Neuronal stem cell (in vitro differentiated cells): Measurements from ENCODE around the gene CAPN11.
A peak's percentile ranks its signal among the peaks of the same experiment; 100 is the strongest.

Source experiments
- DNase-seq: peaks from one replicate; pipeline ENCODE4 v3.0.0-alpha.2; 2013; ENCODE audit warnings: low spot score
- H2AFZ ChIP-seq: one replicate; pipeline ENCODE4 v1.6.1; 2013; ENCODE audit warnings: mild to moderate bottlenecking, low read length, inconsistent platforms
- H2AK5ac ChIP-seq: 2 replicates; pipeline ENCODE4 v1.6.1; 2013; ENCODE audit warnings: low read depth, mild to moderate bottlenecking, inconsistent platforms, low read length, moderate library complexity, mixed read lengths
- H2BK120ac ChIP-seq: 2 replicates; pipeline ENCODE4 v1.6.1; 2013; ENCODE audit warnings: low read depth, mild to moderate bottlenecking, inconsistent platforms, low read length, moderate library complexity, mixed read lengths
- H2BK12ac ChIP-seq: one replicate; pipeline ENCODE4 v1.6.1; 2013; ENCODE audit warnings: low read length, inconsistent platforms
- H2BK15ac ChIP-seq: 2 replicates; pipeline ENCODE4 v1.6.1; 2013; ENCODE audit warnings: mild to moderate bottlenecking, low read length, inconsistent platforms, mixed read lengths
- H2BK5ac ChIP-seq: one replicate; pipeline ENCODE4 v1.6.1; 2013; ENCODE audit warnings: inconsistent platforms, mild to moderate bottlenecking, low read length, moderate library complexity
- H3K14ac ChIP-seq: one replicate; pipeline ENCODE4 v1.6.1; 2013; ENCODE audit warnings: low read length, inconsistent platforms
- H3K18ac ChIP-seq: 2 replicates; pipeline ENCODE4 v1.6.1; 2013; ENCODE audit warnings: low read length, inconsistent platforms
- H3K23ac ChIP-seq: 2 replicates; pipeline ENCODE4 v1.6.1; 2013; ENCODE audit warnings: low read depth, mild to moderate bottlenecking, mixed read lengths, low read length, inconsistent platforms; ENCODE audit not compliant: poor library complexity
- H3K27ac ChIP-seq: replicated peaks from 3 replicates; pipeline ENCODE4 v1.5.1; 2013; ENCODE audit warnings: low read length, inconsistent platforms
- H3K27me3 ChIP-seq, 3 experiments: 2 replicates each; pipeline ENCODE4 v1.6.1; 2013; ENCODE audit warnings: low read length in 3 of 3, mild to moderate bottlenecking in 2 of 3, inconsistent platforms in 1 of 3, low read depth in 1 of 3, mixed read lengths in 1 of 3, moderate library complexity in 1 of 3; ENCODE audit not compliant: control insufficient read depth in 3 of 3, insufficient read depth in 3 of 3
- H3K36me3 ChIP-seq, 2 donors: replicated peaks in 1 of 2; 2 replicates each; pipeline ENCODE4 v1.6.1; 2013; ENCODE audit warnings: low read length in 2 of 2; ENCODE audit not compliant: control insufficient read depth in 2 of 2, insufficient read depth in 2 of 2
- H3K4ac ChIP-seq: 2 replicates; pipeline ENCODE4 v1.6.1; 2013; ENCODE audit warnings: inconsistent platforms, mild to moderate bottlenecking, low read length, moderate library complexity
- H3K4me1 ChIP-seq, 2 donors: 1 replicate in 1 of 2; 2 replicates in 1 of 2; pipeline ENCODE4 v1.6.1; 2013; ENCODE audit warnings: low read length in 2 of 2, low read depth in 1 of 2; ENCODE audit not compliant: control insufficient read depth in 2 of 2, insufficient read depth in 1 of 2
- H3K4me2 ChIP-seq: one replicate; pipeline ENCODE4 v1.6.1; 2013; ENCODE audit warnings: mild to moderate bottlenecking, low read length, inconsistent platforms; ENCODE audit not compliant: insufficient read depth, poor library complexity, severe bottlenecking
- H3K4me3 ChIP-seq, 2 donors: 2 replicates each; pipeline ENCODE4 v1.5.1; 2013; ENCODE audit warnings: low read length in 2 of 2, mild to moderate bottlenecking in 2 of 2, inconsistent platforms in 1 of 2, moderate library complexity in 1 of 2
- H3K79me1 ChIP-seq: one replicate; pipeline ENCODE4 v1.6.1; 2013; ENCODE audit warnings: low read depth, mild to moderate bottlenecking, inconsistent platforms, low read length, moderate library complexity
- H3K9ac ChIP-seq: one replicate; pipeline ENCODE4 v1.6.1; 2013; ENCODE audit warnings: mild to moderate bottlenecking, low read depth, low read length, inconsistent platforms; ENCODE audit not compliant: poor library complexity
- H3K9me3 ChIP-seq, 2 donors: replicated peaks in 1 of 2; 2 replicates each; pipeline versions ENCODE3 to v1.6.1; 2013; ENCODE audit warnings: low read length in 2 of 2, mild to moderate bottlenecking in 2 of 2, inconsistent platforms in 1 of 2, low read depth in 1 of 2, mixed read lengths in 1 of 2, moderate library complexity in 1 of 2; ENCODE audit not compliant: control insufficient read depth in 2 of 2, insufficient read depth in 1 of 2
- H4K8ac ChIP-seq: one replicate; pipeline ENCODE4 v1.6.1; 2013; ENCODE audit warnings: low read depth, mild to moderate bottlenecking, inconsistent platforms, low read length, moderate library complexity
- H4K91ac ChIP-seq: one replicate; pipeline ENCODE4 v1.6.1; 2013; ENCODE audit warnings: low read length, low read depth, mild to moderate bottlenecking, inconsistent platforms; ENCODE audit not compliant: poor library complexity
- WGBS, 2 donors: extraction: QIAGEN DNeasy Blood & Tissue Kit; methylation state at CpG; one replicate each; pipeline ENCODE4 v1.1.7; 2013; ENCODE audit warnings: missing lambda C conversion rate in 2 of 2, mixed read lengths in 1 of 2; ENCODE audit not compliant: insufficient read length in 2 of 2, insufficient replicate concordance in 1 of 2; ENCODE audit errors: extremely low coverage in 2 of 2; 5-methylcytosine and 5-hydroxymethylcytosine counted together

Gene CAPN11

DNA sequence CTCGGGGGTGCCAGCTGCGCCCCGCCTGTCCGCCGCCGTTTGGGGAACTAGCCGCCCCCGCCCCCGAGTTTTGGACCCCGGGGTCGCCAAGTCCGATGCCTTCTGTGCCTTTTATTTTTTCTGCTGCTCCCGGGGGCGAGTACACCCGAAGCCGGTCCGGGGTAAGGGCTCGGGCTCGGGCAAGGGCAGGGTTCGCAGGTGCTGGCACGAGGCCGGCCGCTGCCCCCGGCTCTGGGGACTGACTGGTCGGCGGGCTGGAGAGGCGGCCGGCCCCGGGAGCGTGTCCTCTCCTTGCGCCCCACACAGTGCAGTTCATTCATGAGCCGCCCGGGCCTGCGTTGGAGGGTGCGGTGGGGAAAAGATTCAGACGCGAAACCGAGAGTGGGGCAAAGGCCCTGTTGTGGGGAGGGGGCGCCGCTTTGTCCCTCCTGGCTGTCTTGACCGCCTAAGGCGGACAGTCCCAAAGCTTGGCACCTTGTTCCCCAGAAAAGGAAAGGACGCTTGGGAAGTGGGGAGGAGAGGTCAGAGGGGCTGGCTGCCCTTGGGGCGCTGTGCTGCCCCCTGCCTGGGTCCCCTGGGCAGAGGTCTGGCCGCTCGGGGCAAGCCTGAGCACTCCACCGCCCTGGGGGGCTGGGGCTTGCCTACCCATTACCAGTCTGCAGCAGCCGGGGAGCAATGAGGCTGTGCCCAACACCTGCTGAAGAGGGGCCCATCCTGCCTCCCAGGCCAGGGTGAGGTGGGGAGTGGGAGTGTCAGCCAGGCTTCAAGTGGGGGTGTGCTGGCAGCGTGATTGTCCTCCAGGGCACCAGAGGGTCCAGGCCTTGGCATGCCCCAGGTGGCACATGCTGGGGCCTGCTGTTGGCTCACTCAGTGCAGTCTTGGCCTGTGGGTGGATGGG lies 30.4 kb upstream of the CAPN11 start:
- Histone ChIP-seq H2BK12ac (peak overlapping the region; percentile 87), H3K14ac (no peak overlapping the region), H3K27ac (no peak overlapping the region), H3K27me3 (no peaks in the 10 kb centered on the region), H4K8ac (no peak overlapping the region), H3K79me1 (peaks cover 5% of the 10 kb centered on the region), H2BK120ac (peak overlapping the region; percentile 56), H3K18ac (peak overlapping the region; percentile 95), H3K4me2 (peak overlapping the region; percentile 89), H3K4me3 (peak overlapping the region; percentile 81 to 93), H3K4ac (peak overlapping the region; percentile 58), H3K9me3 (no peaks in the 10 kb centered on the region), H3K4me1 (peaks cover 20 to 23% of the 10 kb centered on the region in 2 donors), H3K9ac (peak overlapping the region; percentile 67), H4K91ac (no peak overlapping the region), H2BK15ac (peak overlapping the region; percentile 83), H2BK5ac (peak overlapping the region; percentile 79), H3K36me3 (peaks cover 0 to 23% of the 10 kb centered on the region in 2 donors), H3K23ac (peak overlapping the region; percentile 90), H2AK5ac (peak overlapping the region; percentile 98), H2AFZ (peak overlapping the region; percentile 96)
- no peak for DNase-seq
- no CpG with 5 or more reads among the region's 49 CpGs for WGBS, 2 donors

DNA sequence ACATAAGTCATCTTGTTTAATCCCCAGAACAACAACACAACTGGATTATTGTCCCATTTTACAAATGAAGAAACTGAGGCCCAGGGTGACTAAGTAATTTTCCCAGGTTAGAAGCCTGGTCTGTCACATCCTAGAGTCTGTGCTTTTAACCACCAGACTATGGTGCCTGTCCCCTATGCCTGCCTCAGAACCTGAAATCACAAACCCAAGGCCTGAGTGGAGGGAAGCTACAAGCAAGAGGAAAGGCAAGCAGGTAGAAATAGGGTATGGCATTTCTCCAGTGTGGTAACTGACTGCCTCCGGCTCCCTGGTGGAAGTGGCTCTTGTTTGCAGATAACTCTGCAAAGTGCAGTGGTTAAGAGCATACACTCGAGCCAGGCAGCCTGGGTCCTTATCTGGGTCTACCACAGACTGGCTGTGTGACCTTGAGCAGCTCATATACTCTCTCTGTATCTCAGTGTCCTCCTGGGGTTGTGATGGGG lies 28.7 kb upstream of the CAPN11 start:
- Histone ChIP-seq H3K4me3 (no peak overlapping the region), H2AFZ (no peak overlapping the region), H2AK5ac (no peak overlapping the region), H3K27me3 (no peaks in the 10 kb centered on the region), H3K4ac (no peak overlapping the region), H2BK15ac (no peak overlapping the region), H3K18ac (no peak overlapping the region), H3K23ac (no peak overlapping the region), H3K4me2 (no peak overlapping the region), H3K9me3 (no peaks in the 10 kb centered on the region), H2BK12ac (no peak overlapping the region), H3K4me1 (peaks cover 24 to 32% of the 10 kb centered on the region in 2 donors), H3K36me3 (peaks cover 0 to 12% of the 10 kb centered on the region in 2 donors), H2BK120ac (no peak overlapping the region), H3K27ac (no peak overlapping the region), H4K8ac (no peak overlapping the region), H3K14ac (no peak overlapping the region), H4K91ac (no peak overlapping the region), H2BK5ac (no peak overlapping the region), H3K79me1 (peaks cover 8% of the 10 kb centered on the region), H3K9ac (no peak overlapping the region)
- no CpG with 5 or more reads among the region's 2 CpGs for WGBS, 2 donors
- no peak for DNase-seq

DNA sequence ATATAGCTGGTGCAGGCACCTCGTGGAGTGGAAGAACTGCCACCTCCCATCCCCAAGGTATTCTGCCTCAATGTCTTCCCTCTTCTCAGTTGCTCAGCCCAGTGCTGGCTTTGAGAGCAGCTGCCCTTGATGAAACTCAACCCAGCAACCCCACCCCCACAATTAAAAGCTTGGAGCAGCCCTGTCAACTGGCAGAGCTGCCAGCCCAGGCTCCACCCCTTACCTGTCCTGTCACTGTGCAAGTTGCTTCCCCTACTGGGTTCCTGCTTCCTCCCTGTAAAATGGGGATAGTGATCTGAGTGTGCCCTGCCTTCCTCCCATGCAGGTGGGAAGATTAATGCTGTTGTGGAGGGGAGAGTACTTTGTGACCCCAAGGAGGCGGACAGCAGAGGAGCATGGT lies 26.7 kb upstream of the CAPN11 start:
- Histone ChIP-seq H3K27ac (no peak overlapping the region), H3K23ac (no peak overlapping the region), H3K9me3 (no peaks in the 10 kb centered on the region), H4K91ac (no peak overlapping the region), H3K4me1 (peaks cover 14 to 31% of the 10 kb centered on the region in 2 donors), H3K79me1 (peaks cover 8% of the 10 kb centered on the region), H3K4me2 (no peak overlapping the region), H2BK5ac (no peak overlapping the region), H2BK12ac (no peak overlapping the region), H3K18ac (no peak overlapping the region), H2AK5ac (no peak overlapping the region), H3K4ac (no peak overlapping the region), H3K4me3 (no peak overlapping the region), H3K36me3 (peaks cover 0 to 9% of the 10 kb centered on the region in 2 donors), H3K27me3 (no peaks in the 10 kb centered on the region), H2BK120ac (no peak overlapping the region), H2AFZ (no peak overlapping the region), H2BK15ac (no peak overlapping the region), H4K8ac (no peak overlapping the region), H3K9ac (no peak overlapping the region), H3K14ac (no peak overlapping the region)
- no peak for DNase-seq
- no CpG with 5 or more reads among the region's 2 CpGs for WGBS, 2 donors

DNA sequence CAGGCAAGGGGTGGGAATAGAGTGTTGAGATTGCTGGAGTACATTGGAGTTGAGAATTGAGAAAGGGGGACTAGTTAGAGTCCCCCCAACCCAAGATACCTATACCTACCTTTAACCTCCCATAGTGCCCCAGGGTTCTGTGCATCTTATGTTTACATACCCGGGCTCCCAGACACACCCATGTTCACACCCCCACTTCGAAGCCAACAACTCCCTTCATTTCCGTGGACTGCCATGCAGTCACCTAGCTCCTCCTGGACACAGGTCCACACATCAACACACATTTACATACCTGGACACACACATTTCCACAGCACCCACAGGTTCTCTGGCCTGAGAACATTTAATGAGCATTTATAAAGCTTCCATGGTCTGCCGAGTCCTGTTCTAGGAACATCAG lies 26.1 kb upstream of the CAPN11 start:
- no peak overlapping the region for H3K18ac ChIP-seq
- H4K91ac ChIP-seq: no peak overlapping the region
- H2BK15ac ChIP-seq: no peak overlapping the region
- no CpG with 5 or more reads among the region's 4 CpGs for WGBS, 2 donors
- H3K4me1 ChIP-seq: peaks cover 14 to 31% of the 10 kb centered on the region in 2 donors
- H3K14ac ChIP-seq: no peak overlapping the region
- H3K36me3 ChIP-seq: peaks cover 2 to 12% of the 10 kb centered on the region in 2 donors
- H3K79me1 ChIP-seq: peaks cover 8% of the 10 kb centered on the region
- H3K27ac ChIP-seq: no peak overlapping the region
- H3K9me3 ChIP-seq: peaks cover 0 to 2% of the 10 kb centered on the region in 2 donors
- H2BK5ac ChIP-seq: no peak overlapping the region
- H3K23ac ChIP-seq: no peak overlapping the region
- no peak overlapping the region for H2BK12ac ChIP-seq
- H3K4me3 ChIP-seq: no peak overlapping the region
- H3K4ac ChIP-seq: no peak overlapping the region
- H2AFZ ChIP-seq: no peak overlapping the region
- no peak overlapping the region for H2BK120ac ChIP-seq
- DNase-seq: no peak
- H3K9ac ChIP-seq: no peak overlapping the region
- H3K4me2 ChIP-seq: no peak overlapping the region
- no peak overlapping the region for H2AK5ac ChIP-seq
- H4K8ac ChIP-seq: no peak overlapping the region
- H3K27me3 ChIP-seq: no peaks in the 10 kb centered on the region
